ENCODE data around the gene SLC4A4.

SLC4A4 gene

DNA sequence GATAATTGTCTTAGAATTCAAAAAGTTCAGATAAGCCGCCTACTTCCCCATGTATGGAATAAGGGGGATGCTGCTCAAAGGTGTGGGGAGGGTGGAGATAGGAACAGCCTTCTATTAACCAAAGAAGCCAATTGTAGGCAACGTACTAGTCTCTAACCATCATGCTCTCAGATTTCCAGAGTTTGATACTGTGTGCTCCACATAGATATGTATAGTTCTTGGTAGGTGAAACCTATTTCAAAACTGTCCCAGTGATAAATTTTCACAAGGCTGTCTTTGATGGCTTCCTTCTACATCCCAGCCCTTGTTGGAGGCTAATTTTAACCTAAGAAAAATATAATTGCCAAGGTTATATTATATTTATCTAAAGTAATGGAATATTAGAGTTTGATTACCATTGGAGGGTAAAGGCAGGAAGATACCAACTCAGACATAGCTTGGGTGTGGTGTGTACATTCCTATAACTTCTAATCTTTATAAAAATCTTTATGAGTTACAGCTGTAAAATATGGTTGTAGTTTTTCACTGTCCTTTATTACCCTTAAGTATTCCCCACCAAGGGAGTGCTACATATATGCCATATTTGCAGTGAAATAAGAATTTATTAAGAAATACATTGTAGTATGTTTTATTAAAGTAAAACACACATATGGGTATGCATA lies 87.7 kb downstream of the SLC4A4 start:
- DNase-seq = no peak

- DNase-seq = no peak
These were observed 90.3 kb downstream of the SLC4A4 start for GRCh38 chr4:71429106-71429505.

DNA sequence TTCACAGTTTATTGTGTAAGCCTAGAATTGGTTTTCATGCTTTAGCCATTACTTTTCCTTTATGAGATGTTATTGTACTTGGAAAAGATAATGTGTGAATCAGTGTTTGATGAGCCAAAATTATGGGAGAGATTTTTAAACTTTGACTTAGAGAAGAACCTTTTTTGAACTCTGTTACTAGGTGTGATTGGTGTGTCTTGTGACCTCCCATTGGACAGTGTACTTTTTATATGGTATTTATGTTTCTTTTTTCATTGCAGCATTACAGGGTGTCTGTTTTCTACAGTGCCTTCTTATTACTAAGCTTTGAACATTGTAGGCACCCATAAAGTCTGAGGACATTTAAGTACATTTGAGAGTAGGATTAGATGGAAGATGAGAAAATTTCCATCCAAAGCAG lies 91.1 kb downstream of the SLC4A4 start:
- no peak for DNase-seq

GRCh38 chr4:71430609-71431008 lies 91.8 kb downstream of the SLC4A4 start:
- no peak for DNase-seq

DNA sequence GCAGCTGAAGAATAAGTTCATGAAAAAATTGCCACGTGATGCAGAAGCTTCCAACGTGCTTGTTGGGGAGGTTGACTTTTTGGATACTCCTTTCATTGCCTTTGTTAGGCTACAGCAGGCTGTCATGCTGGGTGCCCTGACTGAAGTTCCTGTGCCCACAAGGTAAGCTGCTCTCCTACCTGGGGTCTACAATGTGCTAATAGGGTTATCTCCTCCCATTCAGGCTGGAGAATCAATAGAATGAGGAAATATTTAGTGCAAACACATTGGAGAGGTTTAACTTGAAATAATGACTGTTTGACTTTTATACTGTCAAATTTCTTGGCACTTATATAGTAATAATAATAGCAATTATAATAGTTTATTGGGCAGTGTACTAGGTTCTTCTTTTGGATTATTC lies 101.8 kb downstream of the SLC4A4 start:
- no peak for DNase-seq

DNA sequence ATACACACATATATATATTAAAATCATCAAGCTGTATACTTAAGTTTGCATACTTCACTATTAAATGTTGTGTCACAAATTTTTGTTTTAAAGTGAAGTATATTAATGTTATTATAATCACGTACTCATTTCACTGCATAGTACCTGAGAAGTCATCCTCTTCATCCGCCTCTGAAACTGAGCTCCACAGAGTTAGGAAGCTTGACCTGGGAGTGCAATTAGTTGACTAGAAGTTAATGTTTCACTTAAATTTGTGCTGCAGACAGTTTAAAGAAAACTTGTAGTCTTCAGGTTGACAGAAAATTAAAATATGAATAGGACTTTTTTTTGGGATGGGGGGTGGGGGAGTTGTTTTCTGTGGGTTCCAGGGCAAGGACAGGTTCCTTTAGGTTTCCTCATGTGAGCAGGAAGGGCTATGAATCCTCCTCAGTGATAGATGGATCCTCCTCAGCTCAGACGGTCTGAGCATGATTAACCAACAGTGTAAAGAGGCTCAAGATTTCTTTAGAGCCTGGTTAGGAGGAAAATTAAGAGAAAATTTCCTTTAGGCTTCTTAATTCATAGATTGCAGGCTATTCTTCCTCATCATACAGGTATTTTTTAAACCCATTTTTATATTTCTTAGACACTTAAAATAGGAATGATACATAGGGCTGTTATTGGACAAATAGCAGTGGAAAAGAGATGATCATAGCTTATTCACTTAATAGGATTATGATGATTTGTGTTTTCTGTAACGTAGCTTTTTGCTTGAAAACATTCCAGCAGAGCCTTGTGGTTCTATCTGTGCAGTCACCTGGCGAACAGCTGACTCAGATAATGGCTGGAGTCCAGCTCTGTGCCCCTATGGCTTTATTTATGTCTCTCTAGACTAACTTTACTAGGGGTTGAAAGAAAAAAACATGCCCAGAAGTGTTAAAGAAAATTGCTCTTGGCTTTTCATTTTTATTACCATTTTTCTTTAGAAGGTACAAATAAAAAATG lies 102.7 kb downstream of the SLC4A4 start:
- no peak for DNase-seq

- DNase-seq = no peak
These were observed 103.5 kb downstream of the SLC4A4 start for GRCh38 chr4:71442336-71442735.

DNA sequence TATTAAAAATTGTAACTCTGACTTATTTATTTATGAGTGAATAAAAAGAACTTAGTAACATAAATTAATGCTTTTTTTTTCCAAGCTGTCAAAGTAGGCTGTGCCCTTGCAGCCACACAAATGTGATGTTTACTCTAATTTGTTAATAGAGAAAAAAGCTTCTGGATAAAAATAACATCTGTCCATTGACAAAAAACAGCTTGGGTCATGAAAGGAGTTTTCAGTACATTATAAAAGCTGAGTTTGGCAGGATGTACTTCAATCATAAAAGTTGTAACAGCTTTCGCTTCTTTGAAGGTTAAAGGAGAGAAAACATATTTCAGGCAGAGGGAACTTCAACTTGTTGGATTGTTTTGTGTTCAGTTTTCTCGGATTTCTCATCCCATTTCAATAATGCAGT lies 105.6 kb downstream of the SLC4A4 start:
- DNase-seq = peak; percentile 39

GRCh38 chr4:71445811-71446210 lies 107.0 kb downstream of the SLC4A4 start:
- DNase-seq = no peak

DNA sequence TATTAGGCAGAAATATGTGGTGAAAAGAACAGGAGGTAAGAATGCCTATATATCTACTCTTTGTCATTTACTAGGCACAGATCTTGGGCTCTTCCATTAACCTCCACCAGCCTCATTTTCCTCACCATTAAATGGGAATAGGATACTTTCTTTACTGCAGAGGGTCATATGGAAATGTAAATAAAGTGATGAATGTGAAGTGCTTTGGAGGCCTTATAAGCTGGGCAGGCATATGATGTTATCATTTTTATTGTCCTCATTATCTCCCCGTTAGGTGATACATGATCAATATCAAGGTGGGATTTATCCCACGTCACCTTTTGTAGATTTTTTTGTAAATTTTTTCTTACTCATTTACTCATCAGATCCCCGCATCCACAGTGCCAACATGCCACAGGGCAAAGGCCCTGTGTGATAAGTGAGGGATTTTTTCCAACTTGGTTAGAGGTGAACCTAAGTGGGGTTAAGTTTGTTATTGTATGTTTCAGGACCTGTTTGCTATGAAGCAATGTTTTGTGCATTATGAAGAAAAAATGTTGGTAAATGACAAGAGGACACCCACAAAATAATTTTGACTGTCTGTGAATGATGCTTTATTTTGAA lies 107.8 kb downstream of the SLC4A4 start:
- DNase-seq = no peak

DNA sequence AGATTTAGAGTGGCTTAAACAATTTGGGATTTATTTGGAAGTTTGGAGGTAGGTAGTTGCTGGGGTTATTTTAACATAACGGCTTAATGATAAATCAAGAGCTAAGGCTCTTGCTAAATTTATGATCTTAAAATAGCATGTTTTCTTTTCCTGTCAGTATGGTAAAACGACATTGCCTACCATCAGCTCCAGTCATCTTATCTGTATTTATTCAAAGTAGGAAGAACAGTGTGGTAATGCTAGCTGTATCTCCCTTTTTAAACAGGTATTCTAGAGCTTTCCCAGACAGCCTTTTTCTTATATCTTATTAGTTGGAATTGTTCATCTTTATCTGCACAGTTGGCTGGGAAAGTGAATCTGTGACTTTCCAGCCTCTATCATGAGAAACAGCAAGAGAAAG lies 110.2 kb downstream of the SLC4A4 start:
- DNase-seq = no peak

- DNase-seq = no peak
These were observed 111.1 kb downstream of the SLC4A4 start for GRCh38 chr4:71449878-71450277.

DNA sequence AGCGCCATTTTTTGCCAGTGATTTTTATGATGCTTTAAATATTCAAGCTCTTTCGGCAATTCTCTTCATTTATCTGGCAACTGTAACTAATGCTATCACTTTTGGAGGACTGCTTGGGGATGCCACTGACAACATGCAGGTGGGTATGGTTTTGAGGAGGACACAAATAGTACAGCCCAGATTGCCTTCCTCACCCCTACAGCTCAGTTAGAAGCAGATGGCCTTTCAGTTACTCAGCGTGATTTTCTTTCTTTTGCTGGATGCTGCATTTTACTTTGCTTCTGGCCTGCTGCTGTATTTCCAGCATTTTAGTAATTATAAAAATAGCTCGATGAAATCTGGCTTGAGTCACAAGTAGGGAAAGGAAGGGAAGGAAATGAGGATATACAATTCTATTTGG lies 114.7 kb downstream of the SLC4A4 start:
- peak; percentile 64 for DNase-seq

DNA sequence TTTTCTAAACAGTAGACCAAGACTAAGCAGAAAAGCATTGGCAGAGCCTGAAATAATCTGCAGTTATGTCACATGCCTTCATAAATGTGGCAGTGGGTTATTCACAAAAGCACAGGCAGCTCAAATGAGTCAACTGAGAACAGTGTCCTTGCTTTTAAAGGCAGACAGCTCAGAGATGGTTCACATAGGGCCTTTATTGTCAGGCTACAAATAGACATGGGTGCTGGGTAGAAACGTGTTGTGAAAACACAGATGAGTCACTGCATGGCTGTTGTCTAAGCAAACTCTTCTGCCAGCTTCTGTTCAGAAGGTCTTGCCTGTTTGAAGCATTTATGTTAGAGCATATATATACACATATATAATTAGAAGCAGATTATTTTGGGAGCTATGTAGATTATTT lies 118.0 kb downstream of the SLC4A4 start:
- DNase-seq = peak; percentile 20

- no peak for DNase-seq
These were observed 121.6 kb downstream of the SLC4A4 start for GRCh38 chr4:71460371-71460770.

DNA sequence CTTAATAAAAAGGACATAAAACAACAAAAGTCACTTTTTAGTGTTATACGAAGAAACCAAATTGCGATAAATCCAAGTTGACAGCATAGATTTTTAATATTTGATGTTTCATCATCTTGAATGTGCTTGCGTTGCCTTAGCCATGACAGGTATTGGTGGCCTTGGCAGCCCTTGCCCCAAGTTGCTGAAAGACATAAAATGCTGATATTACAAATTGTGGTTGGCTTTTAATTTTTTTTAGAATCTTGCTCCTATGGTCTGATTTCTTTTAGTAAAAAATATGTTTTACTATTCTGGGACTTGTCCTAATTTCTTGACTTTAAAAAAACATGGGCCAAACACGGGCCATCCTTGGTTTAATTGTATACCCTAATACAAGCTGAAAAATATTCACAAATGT lies 122.6 kb downstream of the SLC4A4 start:
- DNase-seq = no peak

DNA sequence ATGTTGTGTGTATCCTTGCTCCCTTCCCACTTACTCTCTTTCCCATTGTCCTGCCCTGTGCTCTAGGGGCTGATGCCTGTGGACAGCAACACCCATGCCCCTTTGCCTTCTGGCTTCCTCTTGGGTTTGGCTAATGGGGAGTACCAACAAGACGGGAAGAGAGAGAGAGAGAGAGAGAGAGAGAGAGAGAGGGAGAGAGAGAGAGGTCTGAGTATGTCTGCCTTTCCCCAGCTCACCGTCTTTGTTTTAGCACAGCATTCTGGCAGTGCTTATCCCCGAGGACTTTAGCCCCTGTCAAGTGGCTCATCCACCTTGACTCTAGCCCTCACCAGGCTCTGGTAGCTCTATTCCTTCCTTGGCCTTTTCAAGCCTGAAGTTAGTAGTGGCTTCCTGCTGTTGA lies 128.0 kb downstream of the SLC4A4 start:
- no peak for DNase-seq

DNA sequence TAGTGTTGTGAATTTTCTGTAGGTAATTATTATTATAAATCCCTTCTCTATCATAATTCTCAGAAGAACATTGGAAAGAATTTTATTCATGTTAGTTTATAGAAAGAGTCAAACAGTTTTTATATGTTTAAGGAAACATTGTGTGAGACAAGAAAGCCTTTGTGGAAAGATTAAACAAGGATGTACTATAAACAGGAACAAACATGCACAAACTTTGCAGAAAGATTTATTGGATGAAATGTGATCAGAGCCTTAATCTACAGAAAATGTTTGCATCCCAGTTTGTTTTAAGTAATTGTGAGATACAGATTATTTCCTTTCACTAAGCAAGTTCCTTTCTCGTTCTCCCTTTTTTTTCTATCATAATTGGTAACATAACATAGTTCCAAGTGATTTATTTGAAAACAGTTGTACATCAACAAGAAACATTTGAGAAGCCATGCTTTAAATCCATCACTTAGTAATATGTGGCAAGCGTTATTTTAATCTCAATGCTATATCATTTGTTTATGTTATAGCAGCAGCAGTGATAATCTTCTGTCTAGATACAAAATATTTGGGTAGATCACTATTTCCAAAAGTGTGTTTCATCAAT lies 129.4 kb downstream of the SLC4A4 start:
- DNase-seq = no peak

DNA sequence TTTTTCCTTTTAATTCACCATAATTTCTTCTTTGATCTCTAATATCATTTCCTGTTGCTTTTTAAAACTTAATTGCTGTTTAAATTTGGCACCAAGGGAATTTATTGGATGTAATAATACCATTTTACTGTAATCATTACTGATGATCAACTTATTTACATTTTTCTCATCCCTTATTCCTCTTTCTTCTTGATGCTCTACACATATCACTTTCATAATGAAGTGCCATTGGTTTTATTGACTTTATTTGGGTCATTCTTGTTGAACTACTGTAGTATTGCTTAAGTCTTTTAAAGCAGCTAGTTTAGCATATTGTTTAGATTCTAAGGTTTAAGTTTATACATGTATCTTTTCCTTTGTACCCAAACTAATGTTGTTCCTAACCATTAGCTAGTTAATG lies 130.7 kb downstream of the SLC4A4 start:
- no peak for DNase-seq

- no peak for DNase-seq
These were observed 131.7 kb downstream of the SLC4A4 start for GRCh38 chr4:71470524-71470923.

- DNase-seq = no peak
These were observed 134.1 kb downstream of the SLC4A4 start for GRCh38 chr4:71472946-71473345.

DNA sequence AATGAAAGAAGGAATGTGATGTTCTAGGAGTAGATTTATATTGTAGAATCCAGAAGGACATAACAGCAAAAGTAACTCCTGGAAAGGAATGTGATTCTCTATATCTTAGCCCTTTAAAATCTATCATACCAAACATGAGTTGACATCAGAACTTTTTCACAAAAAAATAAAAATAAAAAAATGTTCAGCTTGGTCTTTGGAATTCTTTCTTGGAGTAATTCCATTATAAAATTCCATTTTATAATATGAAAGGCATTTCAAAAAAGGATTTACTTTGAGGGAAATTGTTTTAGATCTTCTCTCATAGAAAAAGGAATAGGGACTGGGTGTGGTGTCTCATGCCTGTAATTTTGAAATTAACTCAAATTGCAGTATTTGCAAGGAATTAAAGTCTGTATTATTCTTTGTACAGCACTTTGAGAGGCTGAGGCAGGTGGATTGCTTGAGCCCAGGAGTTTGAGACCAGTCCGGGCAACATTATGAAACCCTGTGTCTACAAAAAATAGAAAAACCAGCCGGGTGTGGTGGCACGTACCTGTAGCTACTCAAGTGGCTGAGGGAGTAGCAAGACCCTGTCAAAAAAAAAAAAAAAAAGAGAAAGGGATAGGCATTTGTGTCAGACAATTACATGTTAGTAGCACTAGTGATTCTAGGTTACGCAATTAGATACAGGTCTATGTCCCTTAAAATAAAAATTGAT lies 134.9 kb downstream of the SLC4A4 start:
- no peak for DNase-seq

DNA sequence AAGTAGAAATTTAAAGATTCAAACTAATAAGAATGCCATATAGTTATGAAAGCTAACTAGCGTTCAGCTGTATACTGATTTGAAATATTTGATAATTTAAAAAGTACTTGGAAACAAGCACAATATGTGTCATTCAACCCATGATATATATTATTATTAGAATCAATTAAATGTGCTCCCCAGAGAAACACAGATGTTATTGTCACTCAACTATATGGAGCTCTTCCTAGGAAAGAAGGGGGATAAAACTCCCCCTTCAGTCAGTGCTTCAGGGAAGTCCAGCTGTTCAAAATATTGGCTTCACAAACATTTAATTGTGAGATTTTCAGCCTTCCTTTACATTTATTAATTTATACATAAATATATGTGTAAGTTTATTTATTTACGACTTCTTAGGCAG lies 135.9 kb downstream of the SLC4A4 start:
- DNase-seq = no peak
